WERI-Rb-1 (cell line): ENCODE measurements around the gene IGLL5.

Experiments
- DNase-seq: peaks from one replicate; pipeline ENCODE4 v3.0.0-alpha.2; 2020
- H3K27ac ChIP-seq: fragments of 250-450 bp; sonication (Bioruptor Pico); 2 replicates; pipeline ENCODE4 v1.5.1; 2020; ENCODE audit warnings: mild to moderate bottlenecking, moderate library complexity
- H3K27me3 ChIP-seq: fragments of 250-450 bp; sonication (Bioruptor Pico); 2 replicates; pipeline ENCODE4 v1.5.1; 2021; ENCODE audit warnings: mild to moderate bottlenecking, low read depth, moderate library complexity; ENCODE audit not compliant: insufficient read depth, severe bottlenecking
- H3K36me3 ChIP-seq: fragments of 250-450 bp; sonication (Bioruptor Pico); 2 replicates; pipeline ENCODE4 v1.5.1; 2020; ENCODE audit warnings: mild to moderate bottlenecking, moderate library complexity
- H3K4me3 ChIP-seq: 2 replicates; pipeline ENCODE4 v1.5.1; 2011; ENCODE audit warnings: low read depth, mild to moderate bottlenecking, control low read depth, low read length
- H3K9me3 ChIP-seq: fragments of 250-450 bp; sonication (Bioruptor Pico); 2 replicates; pipeline ENCODE4 v1.5.1; 2021; ENCODE audit warnings: mild to moderate bottlenecking, moderate library complexity; ENCODE audit not compliant: severe bottlenecking
- CTCF ChIP-seq: IDR thresholded peaks from 2 replicates; pipeline ENCODE4 v1.5.1; 2011; ENCODE audit warnings: low read depth, mild to moderate bottlenecking, control low read depth, inconsistent platforms, low read length

The IGLL5 gene

DNA sequence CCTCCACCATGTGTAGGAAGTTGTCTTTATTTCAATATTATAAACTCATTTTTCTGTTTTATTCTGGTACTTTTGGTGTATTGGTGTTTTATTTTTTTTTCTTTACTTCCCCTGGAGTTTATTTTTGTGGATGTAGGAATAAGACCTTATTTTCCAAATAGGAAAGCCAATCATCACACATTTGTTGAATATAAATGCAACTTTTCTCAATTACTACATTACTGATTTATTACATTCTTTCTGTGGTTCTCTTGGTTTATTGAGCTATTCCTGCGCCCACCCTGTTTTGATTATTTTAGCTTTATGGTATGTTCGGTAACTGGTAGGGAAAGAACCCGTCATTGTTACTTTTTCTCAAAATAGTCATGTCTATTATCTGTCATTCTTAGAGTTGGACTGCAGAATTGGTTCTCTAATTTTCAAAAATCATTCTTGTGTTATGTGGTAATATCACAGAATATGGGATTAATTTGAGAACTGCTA, 3.6 kb downstream of the IGLL5 start:
- Histone ChIP-seq H3K4me3 (no peak overlapping the region), H3K36me3 (no peaks in the 10 kb centered on the region), H3K9me3 (peaks cover 3% of the 10 kb centered on the region), H3K27me3 (no peaks in the 10 kb centered on the region), H3K27ac (no peak overlapping the region)
- DNase-seq: no peak
- no peak for TF ChIP-seq CTCF

DNA sequence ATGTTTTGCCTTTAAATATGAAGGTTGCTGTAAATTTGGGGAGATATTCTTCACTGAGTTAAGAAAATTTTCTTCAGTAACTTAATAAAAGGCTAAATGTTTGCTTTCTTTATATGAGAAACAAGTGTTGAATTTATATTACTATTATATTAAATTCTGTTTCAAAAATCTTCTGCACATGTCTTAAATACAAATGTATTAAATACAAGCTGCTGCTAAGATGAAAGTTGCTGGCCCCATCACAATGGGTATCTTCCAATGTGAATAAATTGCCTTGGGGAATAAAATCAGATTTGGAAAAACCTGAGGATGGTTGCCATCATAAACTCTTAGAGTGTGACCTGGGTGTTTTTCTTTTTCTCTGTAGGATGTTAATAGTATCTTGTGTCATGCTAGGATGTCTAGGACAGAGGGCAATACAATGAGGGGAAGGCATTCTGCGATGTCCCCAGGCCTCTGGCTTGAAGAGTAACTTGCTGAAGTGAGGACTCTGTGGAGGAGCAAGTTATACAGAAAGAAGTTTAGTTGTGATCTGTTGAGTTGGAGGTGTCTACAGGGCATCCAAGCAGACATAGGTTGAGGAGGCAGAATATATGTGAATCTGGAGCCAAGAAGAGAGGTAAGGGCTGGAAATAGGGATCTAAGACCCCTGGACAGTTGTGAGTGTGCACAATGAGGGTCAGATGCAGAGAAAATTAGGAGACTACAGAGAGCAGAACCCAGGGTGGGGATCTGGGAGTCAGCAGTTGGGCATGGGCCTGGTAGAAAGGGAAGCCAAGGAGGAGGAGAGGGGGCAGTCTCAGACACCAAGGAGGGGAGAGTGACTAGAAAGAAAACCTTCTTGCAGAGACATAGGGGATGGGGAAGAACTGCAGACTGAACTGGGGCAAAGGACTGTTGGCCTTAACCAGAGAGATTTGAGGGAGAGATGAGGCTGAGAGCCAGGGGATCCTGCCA, 4.8 kb downstream of the IGLL5 start:
- no peak for TF ChIP-seq CTCF
- H3K9me3 ChIP-seq: peaks cover 3% of the 10 kb centered on the region

GRCh38 chr22:22893077-22893805, 5.6 kb downstream of the IGLL5 start:
- TF ChIP-seq CTCF: no peak
- Histone ChIP-seq H3K4me3 (no peak overlapping the region), H3K27me3 (no peaks in the 10 kb centered on the region), H3K36me3 (no peaks in the 10 kb centered on the region), H3K27ac (no peak overlapping the region), H3K9me3 (peaks cover 3% of the 10 kb centered on the region)
- DNase-seq: no peak

More for the DNA sequence above, 4.8 kb downstream of the IGLL5 start:
- no peak for DNase-seq
- H3K27me3 ChIP-seq: no peaks in the 10 kb centered on the region
- H3K27ac ChIP-seq: no peak overlapping the region
- H3K4me3 ChIP-seq: no peak overlapping the region
- no peaks in the 10 kb centered on the region for H3K36me3 ChIP-seq

DNA sequence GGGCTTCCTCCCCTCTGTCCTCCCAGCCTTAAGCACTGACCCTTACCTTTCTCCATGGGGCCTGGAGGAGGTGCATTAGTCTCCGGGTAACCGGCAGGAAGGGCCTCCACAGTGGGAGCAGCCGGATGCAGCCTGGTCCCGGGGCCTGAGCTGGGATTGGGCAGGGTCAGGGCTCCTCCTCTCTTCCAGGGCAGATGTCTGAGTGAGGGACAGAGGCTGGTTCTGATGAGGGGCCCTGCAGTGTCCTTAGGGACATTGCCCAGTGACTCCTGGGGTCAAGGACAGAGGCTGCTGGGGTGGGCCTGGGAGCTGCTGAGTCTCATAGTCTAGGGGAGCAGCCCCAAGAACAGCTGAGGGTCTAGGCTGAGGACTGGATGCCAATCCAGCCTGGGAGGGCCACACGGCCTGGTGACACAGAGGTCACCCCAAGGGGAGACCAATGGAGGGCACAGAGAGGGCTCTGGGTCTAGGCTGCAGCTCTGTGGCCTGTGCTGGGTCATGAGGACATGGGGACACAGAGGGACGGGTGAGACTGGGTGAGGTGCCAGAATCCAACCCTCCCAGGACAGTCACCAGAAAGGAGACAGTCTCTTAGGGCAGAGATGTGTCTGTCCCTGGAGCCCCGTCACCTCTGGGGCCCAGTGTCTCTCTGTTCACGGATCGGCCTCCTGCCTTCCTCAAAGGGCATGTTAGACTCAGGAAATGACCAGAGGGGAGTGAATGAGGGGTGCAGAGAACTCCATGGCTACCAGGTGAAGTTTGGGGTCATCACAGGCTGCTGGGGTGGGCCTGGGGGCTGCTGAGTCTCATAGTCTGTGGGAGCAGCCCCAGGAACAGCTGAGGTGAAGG, 6.5 kb downstream of the IGLL5 start:
- DNase-seq: no peak
- Histone ChIP-seq H3K9me3 (peaks cover 3% of the 10 kb centered on the region), H3K36me3 (no peaks in the 10 kb centered on the region), H3K4me3 (no peak overlapping the region), H3K27me3 (no peaks in the 10 kb centered on the region), H3K27ac (no peak overlapping the region)
- no peak for TF ChIP-seq CTCF
